ENCODE data around the gene CCDC80.
"Not testable (repeated sequence)": the region's sequence is repeated elsewhere in the genome, so short reads cannot be mapped to it uniquely, and the experiment has no call there.

CCDC80 gene

GRCh38 chr3:112579697-112580096 is 61.2 kb downstream of the CCDC80 start:
- no peak for FAIRE-seq

GRCh38 chr3:112579232-112579631 is 61.7 kb downstream of the CCDC80 start:
- no peak for FAIRE-seq

- FAIRE-seq: no peak
These were observed 68.2 kb downstream of the CCDC80 start for GRCh38 chr3:112572701-112573100.

DNA sequence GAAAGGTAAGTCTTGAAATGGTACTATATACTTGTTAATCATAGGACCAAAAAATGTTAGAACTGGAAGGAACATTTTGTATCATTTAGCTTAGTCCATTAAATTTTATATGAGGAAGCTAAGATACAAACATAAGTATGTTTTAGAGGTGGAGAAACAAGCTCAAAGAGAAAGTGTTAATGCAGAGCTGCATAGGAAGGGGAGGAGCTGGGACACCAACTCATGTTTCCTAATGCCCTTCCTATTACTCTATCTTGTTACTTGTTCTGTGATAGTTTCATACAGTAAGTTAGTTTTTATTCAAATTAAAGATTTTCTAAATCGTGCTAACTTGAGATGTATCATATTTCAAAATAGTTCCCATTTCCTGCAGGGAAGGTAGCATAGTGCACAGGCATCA is 71.7 kb downstream of the CCDC80 start:
- no peak for FAIRE-seq

- FAIRE-seq: no peak
These were observed 72.3 kb downstream of the CCDC80 start for GRCh38 chr3:112568642-112569041.

GRCh38 chr3:112564940-112565305 is 76.0 kb downstream of the CCDC80 start:
- no peak for FAIRE-seq

GRCh38 chr3:112564247-112564939 is 76.5 kb downstream of the CCDC80 start:
- not testable (repeated sequence) for FAIRE-seq

DNA sequence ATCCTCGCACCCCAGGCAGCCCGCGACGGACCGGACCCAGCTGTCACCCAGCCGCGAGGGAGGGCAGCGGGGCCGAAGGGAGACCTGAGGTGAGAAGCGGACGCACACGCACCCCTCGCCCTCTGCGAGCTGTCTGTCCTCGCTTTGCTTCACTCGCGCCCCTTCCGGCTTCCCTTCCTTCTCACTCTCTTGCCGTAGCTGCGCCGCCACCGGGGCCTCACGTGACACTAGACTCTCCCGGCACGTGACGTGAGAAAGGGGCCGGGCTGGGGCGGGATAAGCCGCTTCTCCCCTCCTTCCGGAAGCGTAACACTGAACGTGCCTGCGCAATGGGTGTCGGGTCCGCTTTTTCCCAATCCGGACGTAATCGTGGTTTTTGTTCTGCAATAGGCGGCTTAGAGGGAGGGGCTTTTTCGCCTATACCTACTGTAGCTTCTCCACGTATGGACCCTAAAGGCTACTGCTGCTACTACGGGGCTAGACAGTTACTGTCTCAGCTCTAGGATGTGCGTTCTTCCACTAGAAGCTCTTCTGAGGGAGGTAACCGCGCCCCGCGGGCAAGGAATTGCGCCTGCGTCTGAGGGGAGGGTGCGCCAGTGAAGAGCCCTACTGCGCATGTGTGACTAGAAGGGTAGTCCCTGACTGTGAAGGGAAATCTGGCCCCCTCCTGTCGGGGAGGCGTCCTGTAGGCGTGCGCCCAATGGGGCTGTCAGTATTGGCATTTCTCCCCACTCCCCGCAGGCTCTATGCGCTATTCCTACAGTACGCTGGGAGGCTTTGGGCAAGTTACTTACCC is 79.0 kb downstream of the CCDC80 start, which contains the start of the genes ATG3 and SLC35A5:
Gene ATG3, minus strand, starts transcription at position 229 of the 796 bp plus-strand sequence. CDS start 434 bp downstream, outside the sequence.
Gene SLC35A5, plus strand, starts transcription at position 312 of the 796 bp plus-strand sequence. CDS start 1,359 bp downstream, outside the sequence.
- peak; percentile 76 for FAIRE-seq

DNA sequence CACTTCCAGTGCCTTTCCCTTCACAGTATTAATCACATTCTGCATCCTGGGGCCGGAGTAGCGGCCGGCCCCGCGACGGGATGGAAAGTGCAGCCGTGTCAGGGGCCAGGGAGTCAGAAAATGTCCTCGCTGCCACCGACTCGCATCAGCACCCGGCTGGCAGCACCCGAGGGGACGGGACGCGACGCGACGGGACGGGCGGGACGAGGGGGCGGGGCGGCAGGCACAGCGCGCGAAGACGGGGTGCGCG is 79.5 kb downstream of the CCDC80 start:
- no peak for FAIRE-seq

GRCh38 chr3:112560721-112561483 is 80.0 kb downstream of the CCDC80 start:
- FAIRE-seq: no peak

GRCh38 chr3:112560307-112560706 is 80.6 kb downstream of the CCDC80 start:
- no peak for FAIRE-seq

DNA sequence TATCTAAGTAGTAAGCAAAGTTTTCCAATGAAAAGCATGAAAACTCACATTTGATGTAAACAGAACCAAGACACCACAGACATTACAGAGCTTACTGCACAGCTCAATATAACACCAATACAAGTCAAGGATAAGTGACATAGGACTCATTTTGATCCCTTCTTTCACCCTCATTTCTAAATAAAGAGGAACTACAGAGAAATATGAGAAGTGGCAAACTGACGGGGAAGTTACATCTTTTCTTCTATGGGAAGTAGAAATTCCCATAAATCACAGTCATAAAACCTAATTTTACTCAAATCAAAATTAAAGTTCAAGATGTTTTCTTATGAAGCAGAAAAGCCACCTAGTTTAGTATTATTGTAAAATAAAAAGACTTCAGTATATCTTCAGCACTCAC is 83.0 kb downstream of the CCDC80 start:
- FAIRE-seq: no peak

DNA sequence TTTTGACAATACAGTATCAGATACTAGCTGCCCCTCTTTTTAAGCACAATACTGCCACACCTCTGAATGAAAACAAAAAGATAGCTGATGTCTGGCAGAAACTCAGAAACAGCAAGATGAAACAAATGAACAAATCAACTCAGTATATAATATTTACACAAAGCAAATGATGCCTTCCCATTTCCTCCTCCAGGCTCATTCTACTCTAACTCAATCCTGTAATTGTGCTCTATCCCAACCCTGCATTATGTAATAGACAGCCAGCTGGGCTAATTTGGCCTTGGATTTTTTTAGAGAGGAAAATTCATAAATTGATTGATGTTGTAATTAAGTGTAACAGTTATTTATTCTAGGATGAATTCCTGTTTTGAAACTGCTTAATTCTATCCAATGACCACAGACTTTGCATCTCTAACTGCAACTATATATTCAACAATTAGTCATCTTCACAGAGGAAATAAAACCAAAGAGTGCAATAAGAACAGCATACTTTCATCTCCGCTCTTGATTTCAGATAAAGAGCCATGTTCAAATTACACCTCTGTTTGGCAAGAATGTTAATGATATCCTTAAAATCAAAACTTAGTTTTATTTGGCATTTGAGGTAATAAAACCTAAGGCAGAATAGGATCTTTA is 85.3 kb downstream of the CCDC80 start:
- FAIRE-seq: no peak

- no peak for FAIRE-seq
These were observed 90.1 kb downstream of the CCDC80 start for GRCh38 chr3:112550859-112551258.

Measured in A204.1 (cell line).